NCI-H1436 (cell line): Measurements from ENCODE around the gene MIOS.

Experiments
- DNase-seq: peaks from one replicate; lab custom pipeline; 2025; lab: John Stamatoyannopoulos, UW

MIOS gene

DNA sequence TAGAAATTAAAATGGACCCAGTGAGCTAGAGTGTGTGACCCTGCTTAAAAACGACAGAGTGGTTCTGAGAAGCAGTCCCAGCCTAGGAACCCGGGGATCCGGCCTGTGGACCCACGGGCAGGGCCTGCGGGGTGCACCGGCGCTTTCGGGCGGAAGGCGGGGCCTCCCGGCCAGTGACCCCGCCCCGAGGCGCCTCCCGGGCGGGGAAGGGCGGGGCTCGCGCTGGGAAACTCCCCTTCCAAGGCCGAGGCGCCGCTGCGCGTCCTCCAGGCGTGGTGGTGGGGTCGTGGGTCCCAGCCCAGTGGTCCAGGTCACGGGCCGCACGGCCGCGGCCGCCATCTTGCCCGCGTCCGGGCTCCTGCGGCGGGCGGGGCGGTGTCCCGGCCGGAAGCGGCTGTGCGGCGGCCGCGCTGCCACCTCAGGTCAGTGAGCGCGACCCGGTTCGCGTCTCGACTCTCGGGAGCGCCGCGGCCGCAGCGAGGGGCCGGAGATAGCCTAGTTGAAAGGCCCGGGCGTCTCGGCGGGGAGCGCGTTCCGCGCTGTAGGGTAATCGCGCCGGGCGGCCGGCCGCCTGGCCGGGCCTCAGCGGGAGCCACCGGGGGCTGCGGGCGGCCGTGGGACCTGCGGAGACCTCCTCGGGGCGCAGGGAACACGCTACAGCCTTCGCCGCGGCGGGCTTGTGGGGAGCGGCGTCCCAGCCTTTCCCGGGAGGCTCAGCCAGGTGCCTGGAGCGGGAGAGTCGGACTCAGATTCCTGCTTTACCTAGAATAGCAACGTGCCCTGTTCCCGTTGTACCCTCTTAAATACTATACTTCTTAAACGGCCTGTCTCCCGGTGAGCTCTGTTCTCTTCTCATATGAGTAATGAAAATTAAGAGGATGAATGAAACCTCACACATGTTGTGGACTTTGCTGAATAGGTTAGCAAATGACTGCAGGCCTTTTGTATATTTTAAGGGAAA lies at the start of gene MIOS:
MIOS (plus strand) TSS at position 234 of the 961 bp plus-strand sequence. CDS start 5,592 bp downstream, outside the sequence.
- peak; percentile 56 for DNase-seq

DNA sequence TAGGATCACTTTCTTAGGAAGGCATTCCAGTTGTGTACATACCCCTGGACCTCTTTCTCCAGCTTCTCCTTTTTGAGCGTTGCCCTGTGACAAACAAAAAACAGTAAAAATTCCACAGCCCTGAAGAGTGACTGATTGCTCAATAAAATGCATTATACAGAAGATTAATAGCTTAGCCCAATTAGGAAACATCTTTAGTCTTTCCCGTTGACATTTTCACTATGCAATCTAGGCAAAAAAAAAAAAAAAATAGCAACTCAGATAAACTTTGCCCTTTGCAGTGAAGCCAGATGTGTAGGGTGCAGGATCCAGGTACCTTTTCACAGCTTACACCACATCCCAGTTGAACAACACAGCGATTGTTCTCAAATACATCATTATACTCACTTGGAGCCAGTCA lies 48.9 kb upstream of the MIOS start:
- DNase-seq = no peak

DNA sequence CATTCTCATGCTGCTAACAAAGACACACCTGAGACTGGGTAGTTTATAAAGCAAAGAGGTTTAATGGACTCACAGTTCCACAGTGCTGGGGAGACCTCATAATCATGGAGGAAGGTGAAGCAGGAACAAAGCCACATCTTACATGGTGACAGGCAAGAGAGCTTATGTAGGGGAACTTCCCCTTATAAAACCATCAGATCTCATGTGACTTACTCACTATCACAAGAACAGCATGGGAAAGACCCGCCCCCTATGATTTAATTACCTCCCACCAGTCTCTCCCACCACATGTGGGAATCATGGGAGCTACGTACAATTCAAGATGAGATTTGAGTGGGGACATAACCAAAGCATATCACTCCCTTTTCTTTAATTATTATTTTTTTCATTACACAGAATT lies 47.6 kb upstream of the MIOS start:
- no peak for DNase-seq

DNA sequence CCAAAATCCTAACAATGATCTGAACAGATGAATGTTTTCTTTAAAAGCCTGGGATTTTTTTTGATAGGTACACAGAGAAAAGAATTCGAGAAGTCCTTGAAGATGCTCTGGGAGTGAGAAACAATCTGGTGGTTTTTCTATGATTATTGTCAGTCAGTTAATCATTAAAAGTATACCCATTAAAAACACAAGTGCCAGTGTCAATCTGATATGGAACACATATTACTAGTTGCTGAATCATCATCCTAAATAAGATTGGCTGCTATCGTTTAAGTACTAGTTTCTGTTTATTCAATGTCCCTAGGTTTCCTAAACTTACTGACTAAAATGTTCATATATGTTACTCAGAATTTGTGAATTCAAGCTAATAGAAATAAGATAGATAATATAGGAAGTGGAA lies 47.2 kb upstream of the MIOS start:
- no peak for DNase-seq

DNA sequence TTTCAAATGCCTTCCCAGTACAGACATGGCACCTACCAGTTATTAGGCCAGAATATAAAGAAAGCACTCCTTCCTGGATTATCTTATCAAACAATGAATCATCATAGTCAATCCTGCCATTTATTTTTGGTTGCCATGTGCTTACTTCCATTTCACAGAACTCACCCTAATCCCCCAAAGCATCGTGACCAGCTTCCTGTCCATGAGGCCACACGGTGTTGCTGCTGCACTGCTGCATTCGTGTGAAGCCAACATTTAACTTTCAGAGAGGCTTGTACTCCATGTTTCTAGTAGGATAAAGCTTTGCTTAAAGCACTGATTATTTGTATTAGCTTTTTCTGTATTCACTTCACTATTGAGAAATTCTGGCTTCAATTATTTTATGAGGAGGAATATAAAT lies 45.4 kb upstream of the MIOS start:
- no peak for DNase-seq

DNA sequence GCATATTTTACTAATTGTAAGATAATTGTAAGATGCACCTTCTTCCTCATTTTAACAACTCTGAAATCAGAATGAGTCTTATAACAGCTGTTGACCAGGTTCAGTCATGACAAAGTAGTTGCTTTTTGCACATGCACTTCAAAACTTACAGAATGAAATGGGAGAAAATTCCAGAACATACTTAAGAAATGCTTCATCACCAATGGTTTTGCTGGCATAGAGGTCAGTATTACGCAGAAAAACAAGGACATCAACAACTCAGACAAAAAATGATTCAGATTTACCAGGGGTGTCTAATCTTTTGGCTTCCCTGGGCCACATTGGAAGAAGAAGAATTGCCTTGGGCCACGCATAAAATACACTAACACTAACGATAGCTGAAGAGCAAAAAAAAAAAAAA lies 44.3 kb upstream of the MIOS start:
- no peak for DNase-seq

DNA sequence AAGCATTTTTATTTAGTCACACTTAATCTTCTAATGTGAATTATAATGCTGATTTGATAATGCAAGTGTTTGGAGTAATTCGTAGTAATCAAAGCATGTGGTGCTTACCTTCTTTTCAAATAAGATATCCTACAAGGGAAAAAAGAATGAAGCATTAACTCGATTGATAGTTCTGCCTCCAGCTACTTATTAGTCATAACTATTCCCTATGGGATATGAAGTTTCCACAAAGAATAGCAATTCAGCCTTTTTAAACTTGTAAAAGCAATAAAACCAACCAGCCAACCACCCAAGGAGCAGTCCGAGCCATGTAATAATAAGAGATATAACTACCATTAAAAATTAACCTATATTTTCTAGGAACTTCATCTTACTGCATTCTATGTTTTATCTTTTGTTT lies 42.6 kb upstream of the MIOS start:
- DNase-seq = no peak

DNA sequence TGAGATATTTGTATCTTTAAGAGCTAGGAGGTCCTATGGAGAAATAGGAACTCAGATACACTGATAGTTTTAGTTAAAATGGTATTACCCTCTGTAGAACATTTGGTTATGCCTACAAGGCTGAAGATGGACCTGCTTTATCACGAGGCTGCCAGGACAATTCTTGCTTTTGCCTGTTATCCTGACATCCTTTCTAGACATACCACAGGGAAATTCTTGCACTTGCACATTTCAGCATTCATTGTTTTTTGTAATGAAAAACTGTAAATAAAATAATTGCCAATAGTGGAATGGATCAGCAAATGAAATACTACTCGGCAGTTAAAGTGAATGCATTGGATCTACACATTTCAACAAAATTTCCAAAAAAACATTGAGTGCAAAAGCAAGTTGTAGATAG lies 40.7 kb upstream of the MIOS start:
- no peak for DNase-seq

DNA sequence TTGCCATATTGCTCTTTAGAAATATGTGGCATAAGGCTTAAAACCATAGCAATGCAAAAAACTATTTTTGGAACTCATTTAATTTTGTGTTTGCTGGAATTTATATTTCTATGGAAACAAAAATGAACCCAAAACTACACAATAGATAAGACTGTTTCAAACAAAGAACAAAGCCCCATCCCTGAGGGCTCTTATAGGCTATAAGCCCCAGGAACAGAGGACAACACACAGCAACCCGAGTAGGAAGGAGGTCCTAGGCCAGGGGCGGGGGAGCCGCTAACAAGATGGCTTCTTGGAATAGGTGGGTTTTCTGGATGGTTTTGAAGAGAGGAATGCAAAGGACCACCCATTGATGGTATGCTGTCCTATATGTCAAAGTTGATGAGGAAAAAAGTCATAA lies 39.6 kb upstream of the MIOS start:
- DNase-seq = no peak

DNA sequence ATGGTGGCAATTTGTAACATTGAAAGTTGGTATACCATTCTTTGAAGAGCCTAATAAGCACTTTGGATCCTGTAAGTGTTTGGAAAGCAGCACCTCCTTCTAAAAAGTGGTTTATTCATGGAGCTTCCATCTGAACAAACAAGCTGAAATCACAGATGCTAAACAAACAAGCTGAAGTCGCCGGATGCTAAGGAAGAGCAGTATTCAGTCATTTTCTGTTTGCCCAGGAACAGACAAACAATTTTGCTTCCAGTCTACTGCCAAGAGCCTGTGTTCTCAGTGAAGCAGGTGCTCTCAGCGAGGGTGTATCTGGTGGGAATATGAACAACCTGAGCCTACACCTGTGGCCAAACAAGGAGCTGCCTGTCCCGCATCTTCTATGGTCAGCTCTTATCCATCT lies 37.4 kb upstream of the MIOS start:
- peak; percentile 29 for DNase-seq

DNA sequence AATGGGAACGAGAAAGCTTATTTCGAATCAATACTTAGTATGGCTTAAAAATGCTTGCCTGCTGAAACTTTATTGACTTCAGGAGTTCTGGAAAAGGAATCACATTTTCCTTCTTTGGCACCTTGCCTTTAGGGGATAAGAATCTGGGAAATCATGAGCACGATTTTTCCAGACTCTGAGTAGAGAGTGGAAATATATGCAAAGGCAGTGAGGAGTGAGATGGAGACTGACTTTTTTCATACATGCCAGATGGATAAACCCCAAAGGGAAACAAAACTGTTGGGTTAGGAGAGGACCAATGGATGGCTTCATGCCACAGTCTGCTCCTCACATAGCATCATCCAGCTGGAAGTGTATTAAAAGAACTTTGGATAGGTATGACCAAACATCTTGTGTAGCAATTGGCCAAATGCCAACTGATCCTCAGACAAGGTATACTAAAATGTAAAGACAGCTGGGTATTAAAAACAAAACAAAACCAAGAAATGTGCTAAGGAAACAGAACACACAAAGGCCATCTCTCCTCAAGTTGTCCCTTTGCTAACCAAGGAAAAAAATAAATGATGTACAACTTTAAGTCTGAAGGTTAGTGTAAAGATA lies 32.8 kb upstream of the MIOS start:
- no peak for DNase-seq

DNA sequence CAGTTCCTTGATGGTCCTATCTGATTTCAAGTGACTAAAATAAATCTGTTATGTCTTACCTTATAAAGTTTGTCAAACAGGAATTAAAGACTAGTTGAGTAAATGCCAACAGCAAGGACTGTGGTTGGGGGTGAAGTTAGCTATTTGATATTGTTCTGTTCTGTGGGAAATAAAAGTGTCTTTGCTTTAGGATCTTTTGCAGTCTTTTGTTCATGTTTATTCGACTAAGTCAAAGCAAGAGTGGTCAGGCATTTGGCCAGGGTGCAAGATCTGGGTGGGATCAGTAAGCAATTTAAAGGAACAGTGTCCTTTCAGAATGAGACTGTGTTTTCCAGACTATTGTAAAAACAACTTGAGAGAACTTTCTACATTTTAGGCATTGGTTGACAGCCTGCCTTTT lies 31.0 kb upstream of the MIOS start, which contains the start of gene COL28A1:
COL28A1 (minus strand) TSS at position 183 of the 400 bp plus-strand sequence. CDS start 2,998 bp downstream, outside the sequence.
- no peak for DNase-seq

DNA sequence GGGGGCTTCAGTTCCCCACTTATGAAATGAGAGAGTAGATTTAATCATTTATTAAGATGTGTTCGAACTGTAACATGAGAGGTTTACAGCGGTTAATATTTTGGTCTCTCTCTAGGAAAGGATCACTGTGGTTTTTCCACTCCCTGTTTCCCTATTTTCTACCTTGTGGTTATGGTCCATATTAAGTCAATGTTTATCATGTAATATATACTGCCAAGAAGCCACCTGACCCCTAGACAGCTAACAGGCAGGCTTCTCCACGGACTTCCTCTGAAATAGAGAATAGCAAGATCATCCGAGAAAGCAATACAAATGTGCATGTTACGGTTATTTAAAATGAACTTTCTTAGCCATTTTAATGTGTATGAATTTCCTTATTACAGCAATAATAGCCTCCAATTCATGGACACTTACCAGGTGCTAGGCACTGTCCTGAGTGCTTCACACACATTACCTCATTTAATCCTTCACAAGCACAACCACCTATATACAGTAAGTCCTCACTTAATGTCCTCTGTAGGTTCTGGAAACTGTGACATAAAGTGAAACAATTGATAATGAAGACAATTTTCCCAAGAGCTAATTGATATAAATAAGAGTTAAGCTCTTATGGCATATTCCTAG lies 30.2 kb upstream of the MIOS start:
- DNase-seq = no peak

DNA sequence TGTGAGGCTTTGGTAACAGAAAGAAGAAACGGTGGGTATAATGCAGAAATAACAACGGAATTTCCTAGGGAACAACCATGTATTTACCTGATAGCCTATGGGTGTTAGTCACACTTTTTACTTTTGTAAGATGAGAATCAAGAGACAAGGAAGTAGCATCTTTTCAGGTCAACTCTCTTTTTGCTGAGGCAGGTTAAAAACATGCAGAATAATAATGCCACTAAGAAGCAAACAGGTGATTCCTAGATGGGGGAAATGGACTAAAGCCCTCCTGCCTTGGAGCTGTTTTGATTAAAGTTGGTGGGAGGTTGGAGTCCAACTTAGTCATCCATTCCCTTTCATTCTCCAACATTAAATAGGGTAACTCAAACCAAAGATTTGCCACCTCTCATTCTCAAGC lies 29.0 kb upstream of the MIOS start:
- no peak for DNase-seq

DNA sequence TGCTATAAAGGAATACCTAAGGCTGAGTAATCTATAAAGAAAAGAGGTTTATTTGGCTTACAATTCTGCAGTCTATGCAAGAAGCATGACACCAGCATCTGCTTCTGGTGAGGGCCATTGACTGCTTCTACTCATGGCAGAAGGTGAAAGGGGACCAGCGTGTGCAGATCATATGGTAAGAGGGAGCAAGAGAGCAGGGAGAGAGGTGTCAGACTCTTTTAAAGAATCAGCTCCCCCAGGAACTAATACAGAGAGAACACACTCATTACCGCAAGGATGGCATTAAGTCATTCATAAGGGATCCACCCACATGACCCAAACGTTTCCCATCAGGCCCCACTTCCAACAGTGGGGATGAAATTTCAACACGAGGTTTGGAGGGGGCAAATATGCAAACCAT lies 27.5 kb upstream of the MIOS start:
- DNase-seq = no peak

DNA sequence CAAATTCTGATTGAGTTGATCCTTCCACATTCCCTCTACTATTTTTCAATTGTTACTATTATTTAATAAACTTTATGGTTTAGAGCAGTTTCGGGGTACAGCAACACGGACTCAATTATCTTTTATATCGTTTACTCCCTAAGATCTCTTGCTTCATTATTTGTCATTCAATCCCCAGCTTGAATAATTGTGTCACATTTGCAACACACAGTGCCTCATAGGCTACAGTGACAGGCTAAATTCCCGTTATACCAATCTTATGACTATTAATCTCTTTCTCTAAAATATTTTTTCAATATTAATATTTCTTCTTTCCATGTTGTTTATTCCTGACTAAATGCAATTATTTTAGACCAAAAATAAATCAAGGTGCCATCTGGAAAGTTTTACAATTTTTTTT lies 27.0 kb upstream of the MIOS start:
- DNase-seq = no peak

DNA sequence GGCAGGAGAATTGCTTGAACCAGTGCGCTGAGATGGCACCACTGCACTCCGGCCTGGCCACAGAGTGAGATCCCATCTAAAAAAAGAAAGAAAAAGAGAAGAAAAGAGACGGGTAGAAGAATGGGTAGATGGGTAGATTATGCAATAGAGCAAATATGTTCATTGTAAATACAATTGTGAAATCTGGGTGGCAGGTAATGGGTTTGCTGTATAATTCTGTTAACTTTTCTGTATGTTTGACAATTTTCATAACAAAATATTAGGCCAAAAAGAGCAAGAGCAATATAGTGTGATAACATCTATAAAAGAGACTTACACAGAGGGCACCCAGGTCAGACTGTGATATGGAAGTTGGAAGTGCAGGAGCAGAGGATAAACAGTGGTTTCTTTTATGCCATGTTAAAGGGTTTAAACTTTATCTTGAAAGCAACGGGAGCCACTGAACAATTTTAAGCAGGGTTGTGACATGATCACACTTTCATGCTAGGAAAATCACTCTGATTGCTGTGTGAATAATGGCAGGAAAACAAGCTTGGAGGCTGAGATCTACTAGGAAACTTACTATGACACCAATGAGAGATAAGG lies 24.3 kb upstream of the MIOS start:
- no peak for DNase-seq

DNA sequence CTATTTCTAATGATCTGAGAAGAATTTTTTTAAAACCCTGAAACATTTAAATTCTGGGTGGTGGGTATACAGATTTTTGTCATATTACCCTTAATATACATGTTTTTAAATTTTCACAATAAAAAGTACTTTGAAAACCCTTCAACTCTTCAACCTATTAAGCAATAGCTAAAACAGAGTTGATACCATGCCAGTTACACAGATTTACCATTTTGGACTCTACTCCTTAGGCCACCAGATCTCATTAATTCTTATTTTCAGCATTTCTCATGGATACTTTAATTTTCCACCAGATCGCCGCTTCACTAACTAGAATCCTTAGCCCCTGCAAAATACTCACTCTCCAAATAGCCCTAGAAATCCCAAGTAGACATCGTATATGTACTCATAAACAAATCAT lies 18.3 kb upstream of the MIOS start:
- DNase-seq = no peak

DNA sequence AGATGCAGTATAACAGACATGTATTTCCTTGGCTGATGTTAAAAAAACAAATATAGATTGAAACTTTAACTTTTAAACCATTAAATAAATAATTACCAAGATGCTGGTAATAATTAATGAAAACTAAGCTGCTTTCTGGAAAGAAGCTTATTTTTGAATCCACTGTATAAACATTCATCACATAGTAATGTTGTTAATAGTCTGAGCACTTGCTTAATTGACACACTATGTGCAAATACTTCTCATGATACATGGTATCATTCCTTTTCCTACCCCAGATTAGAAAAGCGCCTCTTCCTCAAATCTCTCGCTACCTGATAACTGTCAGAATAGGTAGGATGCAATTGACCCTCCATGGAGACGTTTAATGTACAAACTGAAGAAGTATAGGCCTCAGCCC lies 16.0 kb upstream of the MIOS start:
- no peak for DNase-seq

DNA sequence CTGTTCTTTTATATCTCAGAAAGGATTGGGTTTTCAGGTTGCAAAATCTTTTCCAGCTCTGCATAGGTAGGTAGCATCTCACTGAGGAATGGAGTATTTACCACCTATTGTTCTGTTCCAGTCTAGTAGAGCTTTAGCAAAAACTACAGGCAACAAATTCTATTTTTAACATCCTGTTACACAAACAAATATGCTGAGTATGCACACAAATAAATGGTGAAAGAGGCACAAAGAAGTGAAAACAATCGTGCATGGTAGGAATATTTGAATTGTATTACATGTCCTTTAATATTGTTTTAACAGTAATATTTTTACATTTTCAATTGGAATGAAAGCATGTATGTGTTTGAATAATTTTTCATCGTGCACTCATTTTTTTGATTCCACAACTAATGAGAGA lies 14.5 kb upstream of the MIOS start:
- DNase-seq = no peak

DNA sequence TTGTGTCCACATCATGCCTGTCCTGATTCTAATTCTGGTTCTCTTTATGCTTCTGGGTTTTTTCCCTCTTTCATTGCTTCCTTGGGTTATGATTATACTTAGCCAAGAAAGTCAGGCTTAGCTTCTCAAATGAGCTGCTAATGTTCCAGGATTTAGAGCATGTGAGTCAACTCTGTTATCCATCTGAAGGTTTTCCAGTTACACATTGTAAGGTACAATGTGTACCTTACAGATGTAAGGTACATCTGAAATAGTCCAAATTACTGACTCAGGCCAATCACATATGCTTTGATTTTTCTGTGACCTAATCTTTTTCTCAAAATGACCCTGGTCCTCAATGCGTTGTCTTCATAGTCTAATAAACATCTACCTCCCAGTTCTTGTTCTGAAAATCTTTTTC lies 13.3 kb upstream of the MIOS start:
- DNase-seq = no peak

DNA sequence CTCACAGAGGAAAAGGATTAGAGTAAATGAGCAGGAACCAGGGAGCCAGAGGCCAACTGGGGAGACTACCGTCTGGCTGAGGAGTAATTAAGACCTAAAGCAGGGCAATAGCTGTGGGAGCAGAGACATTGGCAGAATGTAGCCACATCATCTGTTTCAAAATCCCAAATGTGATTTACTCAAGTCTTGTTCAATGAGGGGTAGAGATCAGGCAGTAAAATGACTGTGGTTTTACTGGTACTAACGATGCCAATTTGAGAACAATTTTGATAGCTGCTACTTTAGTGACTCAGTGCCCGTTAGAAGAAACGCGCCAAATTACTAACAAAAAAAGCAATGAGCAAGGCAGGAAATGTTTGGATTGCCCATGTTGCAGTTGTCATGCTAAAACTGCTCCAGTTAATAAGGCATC lies 12.7 kb upstream of the MIOS start:
- DNase-seq = peak; percentile 58
